ENCODE data around the gene RXRA. TPM values are rescaled to one million over a fixed set of nuclear protein-coding genes. Genes with fewer than 3 reads are reported as not detected.
"Not testable (repeated sequence)": the region's sequence is repeated elsewhere in the genome, so short reads cannot be mapped to it uniquely, and the experiment has no call there.

The RXRA gene
- total RNA-seq, 1 experiment from 2014 or later: 15.7 TPM

DNA sequence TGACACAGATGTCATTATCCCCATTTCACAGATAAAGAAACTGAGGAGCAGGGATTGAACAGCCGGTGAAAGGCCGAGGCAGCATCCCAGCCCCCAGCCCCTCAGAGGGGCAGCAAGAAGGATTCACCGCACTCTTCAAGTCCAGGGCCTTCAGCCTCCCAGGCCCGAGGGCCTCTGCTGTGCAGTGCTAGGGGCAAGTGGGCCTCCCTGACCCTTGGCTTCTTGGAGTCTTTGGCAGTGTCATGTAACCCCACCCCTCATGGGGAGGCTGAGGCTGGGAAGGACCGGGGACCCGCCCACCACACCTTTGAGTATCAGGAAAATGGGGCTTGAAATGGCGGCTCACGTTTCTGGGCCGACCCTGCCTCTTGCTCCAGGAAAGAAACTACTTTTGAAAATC lies 28.7 kb upstream of the RXRA start:
- Histone ChIP-seq H3K4me1 (replicated peaks) (peaks cover 12% of the 10 kb centered on the region), H3K36me3 (no peaks in the 10 kb centered on the region), H3K9me3 (replicated peaks) (no peaks in the 10 kb centered on the region), H3K27me3 (replicated peaks) (no peaks in the 10 kb centered on the region), H3K27ac (no peak overlapping the region), H3K4me3 (no peak overlapping the region)
- DNase-seq (ENCODE audit: low read depth in 1 of 2, low spot score in 2 of 2): no peak

DNA sequence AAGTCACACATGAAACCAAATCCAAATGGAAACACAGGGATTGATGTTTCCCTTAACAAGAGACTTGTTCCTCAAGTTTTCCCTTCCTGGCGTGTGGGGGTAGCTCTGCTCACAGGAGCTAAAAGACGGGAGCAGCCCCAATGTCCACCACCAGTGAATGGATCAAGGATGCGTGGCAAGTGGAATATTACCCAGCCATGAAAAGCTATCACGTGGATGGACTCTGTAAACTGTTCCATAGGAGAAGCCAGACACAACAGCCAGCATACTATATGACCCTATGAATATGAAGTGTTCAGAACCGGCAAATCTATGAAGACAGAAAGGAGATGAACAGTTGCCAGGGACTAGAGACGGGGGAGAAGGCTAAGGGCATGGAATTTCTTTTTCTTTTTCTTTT lies 28.3 kb upstream of the RXRA start:
- no peak overlapping the region for H3K4me3 ChIP-seq
- H3K4me1 ChIP-seq (replicated peaks): peaks cover 12% of the 10 kb centered on the region
- no peaks in the 10 kb centered on the region for H3K27me3 ChIP-seq (replicated peaks)
- no peaks in the 10 kb centered on the region for H3K36me3 ChIP-seq
- H3K27ac ChIP-seq: no peak overlapping the region
- DNase-seq (ENCODE audit: low read depth in 1 of 2, low spot score in 2 of 2): no peak
- H3K9me3 ChIP-seq (replicated peaks): no peaks in the 10 kb centered on the region

DNA sequence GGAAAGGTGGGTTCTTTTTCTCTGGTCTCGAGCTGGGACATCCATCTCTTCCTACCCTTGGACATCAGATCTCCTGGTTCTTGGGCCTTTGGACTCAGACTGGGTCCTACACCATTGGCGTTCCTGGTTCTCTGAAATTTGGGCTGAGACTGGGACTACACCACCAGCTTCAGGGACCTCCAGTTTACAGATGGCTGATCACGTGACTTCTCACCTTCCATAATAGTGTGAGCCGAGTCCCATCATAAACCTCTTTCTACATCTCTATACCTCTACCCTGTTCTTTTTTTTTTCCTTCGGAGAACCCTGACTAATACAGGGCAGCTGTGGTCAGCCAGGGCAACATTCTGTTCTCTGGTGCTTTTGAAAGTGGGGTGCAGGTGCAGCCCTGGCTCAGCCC lies 27.2 kb upstream of the RXRA start:
- no peak for DNase-seq (ENCODE audit: low read depth in 1 of 2, low spot score in 2 of 2)
- Histone ChIP-seq H3K27ac (no peak overlapping the region), H3K27me3 (replicated peaks) (no peaks in the 10 kb centered on the region), H3K4me3 (no peak overlapping the region), H3K4me1 (replicated peaks) (peaks cover 4% of the 10 kb centered on the region), H3K9me3 (replicated peaks) (no peaks in the 10 kb centered on the region), H3K36me3 (no peaks in the 10 kb centered on the region)

GRCh38 chr9:134299883-134300282 lies 26.4 kb upstream of the RXRA start:
- DNase-seq (ENCODE audit: low read depth in 1 of 2, low spot score in 2 of 2): no peak

DNA sequence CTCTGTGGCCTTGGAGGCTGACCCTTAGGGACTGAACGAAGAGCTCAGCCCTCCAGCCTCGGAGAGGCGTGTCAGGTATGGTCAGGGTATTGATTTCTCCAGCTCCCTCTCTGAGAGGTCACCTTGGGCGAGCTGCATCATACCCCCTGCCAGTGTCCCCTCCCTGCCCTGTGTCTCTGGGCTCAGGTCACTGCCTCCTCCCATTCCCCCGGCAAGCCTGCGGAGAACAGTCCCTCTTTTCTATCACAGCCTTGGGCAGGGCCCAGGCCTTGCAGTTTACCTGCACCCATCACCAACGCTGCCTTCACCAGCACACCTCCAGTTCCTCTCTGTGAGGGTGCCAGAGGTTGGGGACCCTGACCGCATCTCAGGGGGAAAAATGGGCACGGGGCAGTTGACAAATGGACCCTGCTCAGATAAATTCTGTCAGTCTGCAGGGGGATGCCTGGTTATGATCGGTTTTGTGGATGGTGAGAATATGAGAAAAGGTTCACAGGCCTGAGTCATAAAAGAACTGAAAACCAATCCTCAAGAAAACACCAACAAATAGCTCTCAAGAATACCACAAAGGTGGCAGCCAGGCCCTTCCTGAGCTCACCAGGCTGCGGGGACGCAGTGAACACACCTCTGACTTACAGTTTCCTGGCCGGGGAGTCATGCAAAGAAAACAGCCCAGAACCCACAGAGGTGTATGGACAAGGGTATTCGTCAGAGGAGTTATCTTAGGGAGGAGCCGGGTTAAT lies 24.7 kb upstream of the RXRA start:
- H3K27ac ChIP-seq: no peak overlapping the region
- no peaks in the 10 kb centered on the region for H3K4me1 ChIP-seq (replicated peaks)
- no peaks in the 10 kb centered on the region for H3K27me3 ChIP-seq (replicated peaks)
- no peak for DNase-seq (ENCODE audit: low read depth in 1 of 2, low spot score in 2 of 2)
- no peak overlapping the region for H3K4me3 ChIP-seq
- H3K36me3 ChIP-seq: no peaks in the 10 kb centered on the region
- no peaks in the 10 kb centered on the region for H3K9me3 ChIP-seq (replicated peaks)

More at GRCh38 chr9:134299883-134300282, 26.4 kb upstream of the RXRA start:
- Histone ChIP-seq H3K4me1 (replicated peaks) (no peaks in the 10 kb centered on the region), H3K36me3 (no peaks in the 10 kb centered on the region), H3K9me3 (replicated peaks) (no peaks in the 10 kb centered on the region), H3K27ac (no peak overlapping the region), H3K4me3 (no peak overlapping the region), H3K27me3 (replicated peaks) (no peaks in the 10 kb centered on the region)

DNA sequence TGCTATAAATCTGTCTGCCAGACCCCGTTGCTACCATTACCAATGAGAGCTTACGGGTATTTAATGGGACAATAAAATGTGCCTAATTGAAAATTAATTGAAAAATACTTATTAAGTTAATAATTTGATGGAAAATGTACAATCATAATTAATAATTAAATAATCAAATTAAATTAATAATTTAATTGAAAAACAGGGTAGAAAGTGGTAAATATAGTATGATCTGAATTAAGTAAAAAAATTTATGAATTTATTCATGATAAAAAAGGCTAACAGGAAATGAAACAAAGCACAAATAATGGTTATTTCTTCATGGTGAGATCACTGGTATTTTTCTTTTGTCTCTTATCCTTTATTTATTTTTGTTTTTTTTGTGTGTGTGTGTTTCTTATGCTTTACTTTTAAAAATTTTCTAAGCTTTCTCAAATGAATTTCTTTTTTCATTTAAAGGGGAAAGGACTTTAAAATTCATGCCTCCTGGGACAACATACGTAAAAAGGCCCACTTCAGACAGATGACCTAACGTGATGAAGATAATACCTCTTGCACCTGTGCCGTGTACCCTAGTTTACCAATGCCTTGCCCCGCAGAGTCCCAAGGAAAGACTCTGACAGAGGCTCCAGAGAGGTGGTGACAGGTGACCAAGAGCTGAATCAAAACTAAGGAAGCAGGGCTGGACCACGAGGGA lies 24.0 kb upstream of the RXRA start:
- Histone ChIP-seq H3K9me3 (replicated peaks) (no peaks in the 10 kb centered on the region), H3K4me3 (no peak overlapping the region), H3K27me3 (replicated peaks) (no peaks in the 10 kb centered on the region), H3K4me1 (replicated peaks) (no peaks in the 10 kb centered on the region), H3K36me3 (no peaks in the 10 kb centered on the region), H3K27ac (no peak overlapping the region)
- DNase-seq (ENCODE audit: low read depth in 1 of 2, low spot score in 2 of 2): no peak

- no peak overlapping the region for H3K4me3 ChIP-seq
- H3K27me3 ChIP-seq (replicated peaks): no peaks in the 10 kb centered on the region
- no peak for DNase-seq (ENCODE audit: low read depth in 1 of 2, low spot score in 2 of 2)
- no peaks in the 10 kb centered on the region for H3K36me3 ChIP-seq
- H3K27ac ChIP-seq: no peak overlapping the region
- no peaks in the 10 kb centered on the region for H3K4me1 ChIP-seq (replicated peaks)
- no peaks in the 10 kb centered on the region for H3K9me3 ChIP-seq (replicated peaks)
These were observed 22.7 kb upstream of the RXRA start for GRCh38 chr9:134303601-134304000.

DNA sequence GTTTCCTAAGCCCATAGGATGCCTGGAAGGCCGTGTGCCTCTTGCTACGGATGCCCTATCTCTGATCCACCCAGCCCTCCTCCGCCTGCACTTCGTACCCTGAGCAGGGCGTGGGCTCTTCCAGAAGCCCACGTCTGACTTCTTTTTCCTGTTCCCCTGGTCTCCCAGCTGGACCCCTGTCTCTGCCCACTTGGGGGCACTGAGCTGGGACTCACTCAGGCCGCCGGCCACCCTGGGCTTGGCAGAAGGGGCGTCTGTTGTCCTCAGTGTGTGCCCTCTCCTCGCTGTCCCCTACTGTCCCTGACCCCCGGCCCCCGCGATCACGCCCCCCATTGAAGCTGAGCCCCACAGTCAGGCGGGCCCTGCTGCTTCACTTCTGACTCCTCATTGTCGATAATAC lies 22.0 kb upstream of the RXRA start:
- H3K36me3 ChIP-seq: no peaks in the 10 kb centered on the region
- H3K4me3 ChIP-seq: no peak overlapping the region
- H3K9me3 ChIP-seq (replicated peaks): no peaks in the 10 kb centered on the region
- H3K27ac ChIP-seq: no peak overlapping the region
- H3K4me1 ChIP-seq (replicated peaks): no peaks in the 10 kb centered on the region
- DNase-seq (ENCODE audit: low read depth in 1 of 2, low spot score in 2 of 2): no peak
- H3K27me3 ChIP-seq (replicated peaks): no peaks in the 10 kb centered on the region

DNA sequence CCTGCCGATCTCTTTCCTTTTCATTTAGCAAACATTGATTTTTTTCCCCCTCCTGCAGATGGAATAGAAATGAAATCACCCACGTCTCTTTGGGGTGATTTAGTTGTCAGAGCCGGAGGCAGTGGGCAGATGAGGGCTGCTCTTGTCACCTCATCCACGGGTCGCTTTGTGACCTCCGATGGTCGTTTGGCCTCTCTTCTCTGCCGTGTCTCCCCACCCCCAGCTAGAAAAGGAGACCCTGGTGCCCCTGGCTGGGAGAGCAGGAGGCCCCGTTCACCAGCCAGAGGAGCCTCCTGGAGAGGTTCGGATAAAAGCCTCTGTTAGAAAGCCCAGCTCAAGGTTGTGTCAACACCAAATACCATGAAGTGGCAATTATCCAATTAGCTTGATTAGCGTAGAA lies 21.6 kb upstream of the RXRA start:
- H3K36me3 ChIP-seq: no peaks in the 10 kb centered on the region
- no peaks in the 10 kb centered on the region for H3K27me3 ChIP-seq (replicated peaks)
- no peak for DNase-seq (ENCODE audit: low read depth in 1 of 2, low spot score in 2 of 2)
- H3K9me3 ChIP-seq (replicated peaks): no peaks in the 10 kb centered on the region
- H3K4me3 ChIP-seq: no peak overlapping the region
- no peaks in the 10 kb centered on the region for H3K4me1 ChIP-seq (replicated peaks)
- no peak overlapping the region for H3K27ac ChIP-seq

DNA sequence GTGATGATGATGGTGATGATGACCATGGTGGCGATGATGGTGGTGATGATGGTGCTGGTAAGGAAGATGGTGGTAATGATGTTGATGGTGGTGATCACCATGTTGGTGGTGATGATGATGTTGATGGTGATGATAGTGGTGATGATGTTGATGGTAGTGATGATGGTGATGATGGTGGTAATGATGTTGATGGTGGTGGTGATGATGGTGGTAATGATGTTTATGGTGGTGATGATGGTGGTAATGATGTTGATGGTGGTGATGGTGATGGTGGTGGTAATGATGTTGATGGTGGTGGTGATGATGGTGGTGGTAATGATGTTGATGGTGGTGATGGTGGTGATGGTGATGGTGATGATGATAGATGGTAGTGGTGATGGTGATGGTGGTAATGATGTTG lies 20.7 kb upstream of the RXRA start:
- DNase-seq (ENCODE audit: low read depth in 1 of 2, low spot score in 2 of 2): no peak
- Histone ChIP-seq H3K9me3 (replicated peaks) (no peaks in the 10 kb centered on the region), H3K27me3 (replicated peaks) (no peaks in the 10 kb centered on the region), H3K27ac (no peak overlapping the region), H3K4me1 (replicated peaks) (no peaks in the 10 kb centered on the region), H3K4me3 (no peak overlapping the region), H3K36me3 (no peaks in the 10 kb centered on the region)

DNA sequence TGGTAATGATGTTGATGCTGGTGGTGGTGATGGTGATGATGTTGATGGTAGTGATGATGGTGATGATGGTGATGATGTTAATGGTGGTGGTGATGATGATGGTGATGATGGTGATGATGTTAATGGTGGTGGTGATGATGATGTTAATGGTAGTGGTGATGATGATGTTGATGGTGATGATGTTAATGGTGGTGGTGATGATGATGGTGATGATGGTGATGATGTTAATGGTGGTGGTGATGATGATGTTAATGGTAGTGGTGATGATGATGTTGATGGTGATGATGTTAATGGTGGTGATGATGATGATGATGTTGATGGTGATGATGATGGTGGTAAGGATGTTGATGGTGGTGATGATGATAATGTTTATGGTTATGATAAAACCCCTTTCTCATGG lies 20.2 kb upstream of the RXRA start:
- not testable (repeated sequence) for H3K4me3 ChIP-seq; H3K27me3 ChIP-seq (replicated peaks); H3K27ac ChIP-seq; H3K36me3 ChIP-seq; H3K9me3 ChIP-seq (replicated peaks); H3K4me1 ChIP-seq (replicated peaks); DNase-seq (ENCODE audit: low read depth in 1 of 2, low spot score in 2 of 2)

GRCh38 chr9:134306636-134307600 lies 19.3 kb upstream of the RXRA start:
- no peaks in the 10 kb centered on the region for H3K4me1 ChIP-seq (replicated peaks)
- H3K27ac ChIP-seq: no peak overlapping the region
- no peak for DNase-seq (ENCODE audit: low read depth in 1 of 2, low spot score in 2 of 2)

DNA sequence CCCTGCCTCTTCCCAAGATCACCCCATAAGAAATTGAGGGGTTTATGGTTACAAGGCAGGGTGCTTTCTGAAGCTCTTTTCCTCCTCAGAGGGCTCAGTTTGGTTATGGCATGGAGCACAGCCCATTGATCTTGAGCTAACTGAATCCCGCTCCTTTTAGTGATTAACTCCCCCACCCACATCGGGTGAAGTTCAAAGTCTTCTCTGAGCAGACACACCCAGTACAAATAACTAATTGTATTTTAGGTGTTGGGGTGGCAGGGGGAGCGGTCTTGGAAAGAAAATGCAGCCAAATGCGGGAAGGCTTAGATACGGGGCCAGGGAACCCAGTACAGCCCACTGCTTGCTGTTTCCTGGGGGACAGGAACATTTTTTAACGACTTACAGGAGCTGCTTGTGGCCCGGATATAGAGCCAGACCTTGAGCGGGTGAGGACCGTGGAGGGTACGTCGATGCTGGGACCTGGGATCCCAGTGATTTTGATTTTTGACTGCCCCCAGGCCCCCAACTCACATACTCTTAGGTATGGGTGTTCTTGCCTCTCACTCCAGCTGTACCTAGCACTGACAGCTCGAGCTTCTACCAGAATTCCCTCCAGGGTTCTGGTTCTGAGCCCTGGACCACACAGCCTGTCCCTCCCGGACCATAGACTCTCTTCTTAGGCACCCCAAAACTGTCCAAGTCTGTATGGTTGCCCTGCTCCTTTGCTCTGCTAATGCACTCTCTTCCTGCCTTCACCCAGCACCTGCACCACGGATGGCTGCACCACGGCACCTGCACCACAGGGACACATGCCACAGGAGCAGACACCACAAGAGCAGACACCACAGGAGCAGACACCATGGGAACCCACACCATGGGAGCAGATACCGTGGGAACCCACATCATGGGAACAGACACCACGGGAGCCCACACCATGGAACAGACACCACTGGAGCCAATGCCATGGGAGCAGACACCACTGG lies 18.3 kb upstream of the RXRA start:
- H3K4me3 ChIP-seq: no peak overlapping the region
- no peak for DNase-seq (ENCODE audit: low read depth in 1 of 2, low spot score in 2 of 2)
- no peaks in the 10 kb centered on the region for H3K36me3 ChIP-seq
- H3K27ac ChIP-seq: no peak overlapping the region
- no peaks in the 10 kb centered on the region for H3K4me1 ChIP-seq (replicated peaks)
- H3K27me3 ChIP-seq (replicated peaks): no peaks in the 10 kb centered on the region
- no peaks in the 10 kb centered on the region for H3K9me3 ChIP-seq (replicated peaks)

More at GRCh38 chr9:134306636-134307600, 19.3 kb upstream of the RXRA start:
- H3K27me3 ChIP-seq (replicated peaks): no peaks in the 10 kb centered on the region
- no peaks in the 10 kb centered on the region for H3K9me3 ChIP-seq (replicated peaks)
- H3K4me3 ChIP-seq: no peak overlapping the region
- H3K36me3 ChIP-seq: no peaks in the 10 kb centered on the region
